GM21723 (cell line): ENCODE measurements around the gene GNB5.

Source experiments
- ATAC-seq: cut with Tn5 transposase; IDR thresholded peaks from one replicate; pipeline ENCODE4 v1.9.1; 2021; ENCODE audit warnings: mild to moderate bottlenecking, moderate library complexity; ENCODE audit not compliant: unreplicated experiment

The GNB5 gene

GRCh38 chr15:52115598-52116427, 75.4 kb downstream of the GNB5 start:
- ATAC-seq = no peak

GRCh38 chr15:52114261-52115055, 76.7 kb downstream of the GNB5 start:
- no peak for ATAC-seq

- no peak for ATAC-seq
Measured at GRCh38 chr15:52113708-52114107, 77.5 kb downstream of the GNB5 start.

GRCh38 chr15:52113235-52113634, 78.0 kb downstream of the GNB5 start:
- no peak for ATAC-seq

GRCh38 chr15:52112203-52112750, 78.9 kb downstream of the GNB5 start:
- ATAC-seq = no peak

- ATAC-seq = no peak
Measured at GRCh38 chr15:52111517-52112202, 79.5 kb downstream of the GNB5 start.

GRCh38 chr15:52109559-52110451, 81.4 kb downstream of the GNB5 start:
- peak; percentile 58 for ATAC-seq

GRCh38 chr15:52107238-52107637, 84.0 kb downstream of the GNB5 start:
- ATAC-seq = no peak

GRCh38 chr15:52106641-52107040, 84.6 kb downstream of the GNB5 start:
- no peak for ATAC-seq

GRCh38 chr15:52105846-52106245, 85.3 kb downstream of the GNB5 start:
- ATAC-seq = no peak

- no peak for ATAC-seq
Measured at GRCh38 chr15:52104532-52105004, 86.6 kb downstream of the GNB5 start.

GRCh38 chr15:52103217-52104207, 87.7 kb downstream of the GNB5 start:
- peak; percentile 82 for ATAC-seq

GRCh38 chr15:52102463-52102862, 88.7 kb downstream of the GNB5 start:
- no peak for ATAC-seq

GRCh38 chr15:52101542-52102323, 89.5 kb downstream of the GNB5 start:
- ATAC-seq = no peak

GRCh38 chr15:52100807-52101442, 90.3 kb downstream of the GNB5 start:
- no peak for ATAC-seq

- ATAC-seq = no peak
Measured at GRCh38 chr15:52099651-52100272, 91.4 kb downstream of the GNB5 start.

GRCh38 chr15:52098323-52098722, 92.9 kb downstream of the GNB5 start:
- no peak for ATAC-seq
